Stomach (tissue), 4 donors: Measurements from ENCODE around the gene DNAJC1.

ENCODE experiments used
- CTCF ChIP-seq, 7 experiments: fragments of 450-650 bp in 4 of 7; fragments of 200-600 bp in 3 of 7; sonication (generic) in 3 of 7; IDR thresholded peaks; one replicate each; pipeline ENCODE4 v1.5.1; 2016 to 2019; ENCODE audit warnings: antibody characterized with exemption in 7 of 7, control low read depth in 2 of 7, mild to moderate bottlenecking in 1 of 7
- EP300 ChIP-seq: sonication (generic); formaldehyde crosslinking; IDR thresholded peaks from one replicate; pipeline ENCODE4 v1.6.1; 2017; ENCODE audit warnings: antibody characterized with exemption
- POLR2A ChIP-seq, 4 donors: fragments of 450-650 bp; IDR thresholded peaks; one replicate each; pipeline ENCODE4 v1.6.1; 2016; ENCODE audit warnings: antibody characterized with exemption in 4 of 4, control low read depth in 2 of 4, mild to moderate bottlenecking in 1 of 4, moderate library complexity in 1 of 4
- POLR2AphosphoS5 ChIP-seq, 3 donors: sonication (generic); formaldehyde crosslinking; IDR thresholded peaks; one replicate each; pipeline ENCODE4 v1.6.1; 2016; ENCODE audit warnings: antibody characterized with exemption in 3 of 3

GRCh38 chr10:21924511-21924910, 79.0 kb downstream of the DNAJC1 start:
- TF ChIP-seq EP300 (no peak), POLR2AphosphoS5 (IDR thresholded peaks at IDR 0.05) (no peak), POLR2A (IDR thresholded peaks at IDR 0.05) (no peak), CTCF (IDR thresholded peaks at IDR 0.05) (no peak)
